K562 (cell line): ENCODE data around the gene FSCN2. TPM values are rescaled to one million over a fixed set of nuclear protein-coding genes. Genes with fewer than 3 reads are reported as not detected.

Experiments used
- BACH1 ChIP-seq: fragments of 200-800 bp; sonication (Bioruptor generic); IDR thresholded peaks from 2 replicates; pipeline ENCODE4 v1.6.1; 2016; ENCODE audit warnings: missing genetic modification characterization, missing compliant biosample characterization
- CREBBP ChIP-seq: IDR thresholded peaks from one replicate; pipeline ENCODE4 v1.6.1; 2012; ENCODE audit warnings: low read depth, mild to moderate bottlenecking, control low read depth, inconsistent platforms, low read length
- EHMT2 ChIP-seq: fragments of 450-650 bp; IDR thresholded peaks from 2 replicates; pipeline ENCODE4 v1.6.1; 2018; ENCODE audit warnings: antibody characterized with exemption
- ETV6 ChIP-seq, 3 experiments: fragments of 150-350 bp in 1 of 3; sonication (generic) in 1 of 3; formaldehyde crosslinking in 1 of 3; IDR thresholded peaks; 2 replicates each; pipeline versions ENCODE4 v1.6.1 to v1.8.0; 2014 to 2022; ENCODE audit warnings: borderline replicate concordance in 2 of 3, low read depth in 2 of 3, antibody characterized with exemption in 1 of 3, low read length in 1 of 3, mild to moderate bottlenecking in 1 of 3, missing genetic modification reagents in 1 of 3
- HBP1 ChIP-seq: fragments of 450-650 bp; formaldehyde crosslinking; IDR thresholded peaks from 2 replicates; pipeline ENCODE4 v1.4.0; 2022; ENCODE audit warnings: missing genetic modification characterization
- KAT8 ChIP-seq: fragments of 450-650 bp; IDR thresholded peaks from 2 replicates; pipeline ENCODE4 v1.6.1; 2016; ENCODE audit warnings: low read depth, mild to moderate bottlenecking
- NONO ChIP-seq, 2 experiments: fragments of 200-400 bp in 1 of 2; fragments of 450-650 bp in 1 of 2; formaldehyde crosslinking in 1 of 2; IDR thresholded peaks; 2 replicates each; pipeline ENCODE4 v1.6.1; 2017; ENCODE audit warnings: low read depth in 2 of 2, mild to moderate bottlenecking in 2 of 2, moderate library complexity in 2 of 2, low read length in 1 of 2
- PCBP2 ChIP-seq: fragments of 200-400 bp; formaldehyde crosslinking; IDR thresholded peaks from 2 replicates; pipeline ENCODE4 v1.6.1; 2018; ENCODE audit warnings: low read length, low read depth, mild to moderate bottlenecking, moderate library complexity; ENCODE audit not compliant: poor library complexity, severe bottlenecking
- PTRF ChIP-seq: fragments of 450-650 bp; IDR thresholded peaks from 2 replicates; pipeline ENCODE4 v1.6.1; 2016; ENCODE audit warnings: mild to moderate bottlenecking, missing genetic modification characterization, missing compliant biosample characterization
- RAD51 ChIP-seq: fragments of 450-650 bp; IDR thresholded peaks from 2 replicates; pipeline ENCODE4 v1.7.1; 2016; ENCODE audit warnings: low read depth, mild to moderate bottlenecking, borderline replicate concordance
- SREBF2 ChIP-seq: sonication (generic); formaldehyde crosslinking; IDR thresholded peaks from 2 replicates; pipeline ENCODE4 v1.4.0; 2020; ENCODE audit warnings: mild to moderate bottlenecking, missing genetic modification reagents
- THAP7 ChIP-seq: fragments of 250-450 bp; sonication (Bioruptor Pico); IDR thresholded peaks from 2 replicates; pipeline ENCODE4 v1.5.0; 2021
- U2AF1 ChIP-seq: fragments of 200-400 bp; formaldehyde crosslinking; optimal IDR thresholded peaks from 2 replicates; pipeline ENCODE3; 2017; ENCODE audit warnings: mild to moderate bottlenecking, low read depth, low read length, moderate library complexity
- ZBED1 ChIP-seq: IDR thresholded peaks from 2 replicates; pipeline ENCODE4 v1.6.1; 2014
- ZMIZ1 ChIP-seq, 2 experiments: fragments of 150-350 bp in 1 of 2; IDR thresholded peaks; 2 replicates each; pipeline ENCODE4 v1.6.1; 2012 to 2016; ENCODE audit warnings: low read depth in 2 of 2, low read length in 2 of 2, mild to moderate bottlenecking in 1 of 2, moderate library complexity in 1 of 2
- ZNF23 ChIP-seq: fragments of 250-450 bp; sonication (Bioruptor Pico); IDR thresholded peaks from 2 replicates; pipeline ENCODE4 v1.4.0; 2020; ENCODE audit warnings: mild to moderate bottlenecking
- polyA plus RNA-seq, 8 experiments: library from polyadenylated mRNA; depleted of rRNA in 4 of 8; stranded (reverse) in 5 of 8; unstranded in 3 of 8; fragments of >200 nt; fragmentation: Nextera tagmentation in 2 of 8; fragmentation: Illumina TruSeq in 1 of 8; extraction: Ambion mirVana in 2 of 8; extraction: Trizol in 1 of 8; gene quantifications; 2 replicates each; pipeline versions ENCODE4 v1.2.1 to v1.2.3, GENCODE V29; 2011 to 2014; ENCODE audit warnings: inconsistent platforms in 1 of 8, missing spikeins in 1 of 8
- total RNA-seq, 7 experiments: library from RNA; depleted of rRNA in 6 of 7; stranded (reverse); fragments of >200 nt in 6 of 7; fragmentation: Illumina TruSeq in 2 of 7; extraction: Trizol in 2 of 7; gene quantifications; 2 replicates each; pipeline versions ENCODE4 v1.2.1 to v1.2.3, GENCODE V29; 2011 to 2021; ENCODE audit warnings: low replicate concordance in 1 of 7
- TF ChIP-seq, protein P1 (sequence below): fragments of 450-650 bp; IDR thresholded peaks from 2 replicates; pipeline ENCODE4 v1.6.1; 2014; ENCODE audit warnings: low read depth, mild to moderate bottlenecking, moderate library complexity, borderline replicate concordance
- TF ChIP-seq, protein P2 (sequence below): fragments of 250-450 bp; sonication (Bioruptor Pico); IDR thresholded peaks from 2 replicates; pipeline ENCODE4 v1.8.0; 2022; ENCODE audit warnings: inconsistent platforms, mild to moderate bottlenecking, moderate library complexity, borderline replicate concordance

FSCN2 gene
- total and polyA plus RNA-seq, 9 of the 15 experiments (the other 6 are each of a cell fraction or from before 2014, with no cell fraction given) = 0.08 TPM; not detected in 8

GRCh38 chr17:81484195-81484979, 43.8 kb upstream of the FSCN2 start (continued):
- no peak for TF ChIP-seq RAD51
- no peak for TF ChIP-seq PCBP2
- TF ChIP-seq ZMIZ1 (IDR thresholded peaks at IDR 0.05; ENCODE audit: low read depth in 2 of 2, low read length in 2 of 2) = 0 out of 4 replicates have a peak, but pooled peaks of 1 of the 2 experiments have one; percentile 61
- TF ChIP-seq BACH1 = no peak
- no peak for TF ChIP-seq EHMT2
- peak in 1 of 2 experiments; percentile 91; a peak in 2 of 4 replicates for TF ChIP-seq NONO (IDR thresholded peaks at IDR 0.05; ENCODE audit: low read depth in 2 of 2, low read length in 1 of 2)
- peak; percentile 85 for TF ChIP-seq U2AF1
- no peak for TF ChIP-seq ZBED1
- no peak for TF ChIP-seq ETV6 (IDR thresholded peaks at IDR 0.05; ENCODE audit: borderline replicate concordance in 1 of 2, low read depth in 2 of 2, low read length in 1 of 2)
- TF ChIP-seq ETV6 (CRISPR knock-in tag; IDR thresholded peaks at IDR 0.05; ENCODE audit: borderline replicate concordance) = no peak; the same call in 1 of the 2 replicates
- no peak for TF ChIP-seq PTRF (tag)
- TF ChIP-seq HBP1 = no peak
- TF ChIP-seq, protein P1, sequence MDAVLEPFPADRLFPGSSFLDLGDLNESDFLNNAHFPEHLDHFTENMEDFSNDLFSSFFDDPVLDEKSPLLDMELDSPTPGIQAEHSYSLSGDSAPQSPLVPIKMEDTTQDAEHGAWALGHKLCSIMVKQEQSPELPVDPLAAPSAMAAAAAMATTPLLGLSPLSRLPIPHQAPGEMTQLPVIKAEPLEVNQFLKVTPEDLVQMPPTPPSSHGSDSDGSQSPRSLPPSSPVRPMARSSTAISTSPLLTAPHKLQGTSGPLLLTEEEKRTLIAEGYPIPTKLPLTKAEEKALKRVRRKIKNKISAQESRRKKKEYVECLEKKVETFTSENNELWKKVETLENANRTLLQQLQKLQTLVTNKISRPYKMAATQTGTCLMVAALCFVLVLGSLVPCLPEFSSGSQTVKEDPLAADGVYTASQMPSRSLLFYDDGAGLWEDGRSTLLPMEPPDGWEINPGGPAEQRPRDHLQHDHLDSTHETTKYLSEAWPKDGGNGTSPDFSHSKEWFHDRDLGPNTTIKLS = peak; percentile 82
- TF ChIP-seq CREBBP = no peak
- no peak for TF ChIP-seq THAP7 (CRISPR knock-in tag)
- TF ChIP-seq KAT8 = no peak
- no peak for TF ChIP-seq ZNF23 (CRISPR knock-in tag)
- no peak for TF ChIP-seq SREBF2
- TF ChIP-seq, protein P2, sequence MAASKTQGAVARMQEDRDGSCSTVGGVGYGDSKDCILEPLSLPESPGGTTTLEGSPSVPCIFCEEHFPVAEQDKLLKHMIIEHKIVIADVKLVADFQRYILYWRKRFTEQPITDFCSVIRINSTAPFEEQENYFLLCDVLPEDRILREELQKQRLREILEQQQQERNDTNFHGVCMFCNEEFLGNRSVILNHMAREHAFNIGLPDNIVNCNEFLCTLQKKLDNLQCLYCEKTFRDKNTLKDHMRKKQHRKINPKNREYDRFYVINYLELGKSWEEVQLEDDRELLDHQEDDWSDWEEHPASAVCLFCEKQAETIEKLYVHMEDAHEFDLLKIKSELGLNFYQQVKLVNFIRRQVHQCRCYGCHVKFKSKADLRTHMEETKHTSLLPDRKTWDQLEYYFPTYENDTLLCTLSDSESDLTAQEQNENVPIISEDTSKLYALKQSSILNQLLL (CRISPR knock-in tag) = no peak
